K562 (cell line): ENCODE results near the gene HCN1. TPM values are rescaled to one million over a fixed set of nuclear protein-coding genes. Genes with fewer than 3 reads are reported as not detected.

Source experiments
- CHD1 ChIP-seq: fragments of 200-600 bp; sonication (generic); IDR thresholded peaks from one replicate; pipeline ENCODE4 v1.6.1; 2012; ENCODE audit warnings: mild to moderate bottlenecking, moderate library complexity, low read length, inconsistent platforms
- DACH1 ChIP-seq: fragments of 450-650 bp; IDR thresholded peaks from 2 replicates; pipeline ENCODE4 v1.6.1; 2018; ENCODE audit not compliant: partially characterized antibody
- ETS2 ChIP-seq: IDR thresholded peaks from 2 replicates; pipeline ENCODE4 v1.6.1; 2016; ENCODE audit warnings: borderline replicate concordance, missing genetic modification characterization, mild to moderate bottlenecking, moderate library complexity, missing compliant biosample characterization; ENCODE audit not compliant: poor library complexity, severe bottlenecking
- PTBP1 ChIP-seq: fragments of 200-400 bp; formaldehyde crosslinking; IDR thresholded peaks from 2 replicates; pipeline ENCODE4 v1.6.1; 2017; ENCODE audit warnings: low read depth, low read length
- UBTF ChIP-seq, 2 experiments: IDR thresholded peaks; 2 replicates each; pipeline ENCODE4 v1.6.1; 2012; ENCODE audit warnings: improper control_type of control experiment in 2 of 2, low read depth in 2 of 2, low read length in 2 of 2, borderline replicate concordance in 1 of 2
- WHSC1 ChIP-seq: IDR thresholded peaks from one replicate; pipeline ENCODE4 v1.6.1; 2012; ENCODE audit warnings: low read length, control low read depth, inconsistent platforms
- ZNF121 ChIP-seq: sonication (generic); formaldehyde crosslinking; conservative IDR thresholded peaks from 2 replicates; pipeline ENCODE4 v1.8.0; 2022; ENCODE audit warnings: missing genetic modification reagents
- ZNF232 ChIP-seq: sonication (generic); formaldehyde crosslinking; IDR thresholded peaks from 2 replicates; pipeline ENCODE4 v1.8.0; 2022; ENCODE audit warnings: mild to moderate bottlenecking, missing genetic modification reagents
- ZNF592 ChIP-seq: fragments of 450-650 bp; IDR thresholded peaks from 2 replicates; pipeline ENCODE4 v1.6.1; 2017; ENCODE audit warnings: antibody characterized with exemption, mild to moderate bottlenecking
- polyA plus RNA-seq, 8 experiments: library from polyadenylated mRNA; depleted of rRNA in 4 of 8; stranded (reverse) in 5 of 8; unstranded in 3 of 8; fragments of >200 nt; fragmentation: Nextera tagmentation in 2 of 8; fragmentation: Illumina TruSeq in 1 of 8; extraction: Ambion mirVana in 2 of 8; extraction: Trizol in 1 of 8; gene quantifications; 2 replicates each; pipeline versions ENCODE4 v1.2.1 to v1.2.3, GENCODE V29; 2011 to 2014; ENCODE audit warnings: inconsistent platforms in 1 of 8, missing spikeins in 1 of 8
- total RNA-seq, 7 experiments: library from RNA; depleted of rRNA in 6 of 7; stranded (reverse); fragments of >200 nt in 6 of 7; fragmentation: Illumina TruSeq in 2 of 7; extraction: Trizol in 2 of 7; gene quantifications; 2 replicates each; pipeline versions ENCODE4 v1.2.1 to v1.2.3, GENCODE V29; 2011 to 2021; ENCODE audit warnings: low replicate concordance in 1 of 7

Gene HCN1
- total and polyA plus RNA-seq, 9 of the 15 experiments (the other 6 are each of a cell fraction or from before 2014, with no cell fraction given): not detected

GRCh38 chr5:45252978-45253377 lies 443.2 kb downstream of the HCN1 start (continued):
- TF ChIP-seq ZNF592: no peak
- no peak for TF ChIP-seq PTBP1
- no peak for TF ChIP-seq DACH1
- TF ChIP-seq ETS2 (tag): no peak
- TF ChIP-seq ZNF121 (CRISPR knock-in tag): no peak
- TF ChIP-seq ZNF232 (CRISPR knock-in tag): no peak
- TF ChIP-seq CHD1: no peak
- TF ChIP-seq UBTF (IDR thresholded peaks at IDR 0.05; ENCODE audit: borderline replicate concordance in 1 of 2, low read depth in 2 of 2, low read length in 2 of 2): no peak
- no peak for TF ChIP-seq WHSC1
